ENCODE data around the gene ACSL3. TPM values are rescaled to one million over a fixed set of nuclear protein-coding genes. Genes with fewer than 3 reads are reported as not detected.
A peak's percentile ranks its signal among the peaks of the same experiment; 100 is the strongest.
"Not testable (repeated sequence)": the region's sequence is repeated elsewhere in the genome, so short reads cannot be mapped to it uniquely, and the experiment has no call there.

ACSL3 gene
- total RNA-seq, 1 donor from 2014 or later = 125 TPM

GRCh38 chr2:222854773-222855700 lies 5.8 kb upstream of the ACSL3 start:
- no peak for ATAC-seq

GRCh38 chr2:222859786-222860612 lies 837 bp upstream of the ACSL3 start:
- peak; percentile 84 for ATAC-seq

GRCh38 chr2:222861411-222862105 lies 722 bp downstream of the ACSL3 start:
- peak; percentile 42 for ATAC-seq

GRCh38 chr2:222862106-222862908 lies 1.5 kb downstream of the ACSL3 start:
- no peak for ATAC-seq

GRCh38 chr2:222862909-222863544 lies 2.2 kb downstream of the ACSL3 start:
- no peak for ATAC-seq

GRCh38 chr2:222864296-222864695 lies 3.5 kb downstream of the ACSL3 start:
- no peak for ATAC-seq

GRCh38 chr2:222865301-222865700 lies 4.5 kb downstream of the ACSL3 start:
- no peak for ATAC-seq

- no peak for ATAC-seq
These were observed 5.6 kb downstream of the ACSL3 start for GRCh38 chr2:222866358-222866960.

- not testable (repeated sequence) for ATAC-seq
These were observed 7.9 kb downstream of the ACSL3 start for GRCh38 chr2:222868560-222869251.

- no peak for ATAC-seq
These were observed 8.4 kb downstream of the ACSL3 start for GRCh38 chr2:222869252-222869560.

- ATAC-seq = no peak
These were observed 10.5 kb downstream of the ACSL3 start for GRCh38 chr2:222871291-222871690.

- ATAC-seq = no peak
These were observed 11.7 kb downstream of the ACSL3 start for GRCh38 chr2:222872551-222872950.

- ATAC-seq = no peak
These were observed 14.6 kb downstream of the ACSL3 start for GRCh38 chr2:222875482-222875881.

- ATAC-seq = no peak
These were observed 16.1 kb downstream of the ACSL3 start for GRCh38 chr2:222876947-222877346.

- ATAC-seq = peak; percentile 38
These were observed 16.9 kb downstream of the ACSL3 start for GRCh38 chr2:222877556-222878300.

GRCh38 chr2:222878301-222878876 lies 17.6 kb downstream of the ACSL3 start:
- no peak for ATAC-seq

GRCh38 chr2:222878877-222879603 lies 18.2 kb downstream of the ACSL3 start:
- peak; percentile 31 for ATAC-seq

GRCh38 chr2:222879604-222879933 lies 18.7 kb downstream of the ACSL3 start:
- no peak for ATAC-seq

- ATAC-seq = peak; percentile 54
These were observed 21.7 kb downstream of the ACSL3 start for GRCh38 chr2:222882484-222882928.
